HG02884 (cell line): ENCODE data around the gene RAVER1.
"Not testable (repeated sequence)": the region's sequence is repeated elsewhere in the genome, so short reads cannot be mapped to it uniquely, and the experiment has no call there.

Experiments
- ATAC-seq: cut with Tn5 transposase; IDR thresholded peaks from one replicate; pipeline ENCODE4 v1.9.1; 2021; ENCODE audit warnings: mild to moderate bottlenecking, moderate library complexity; ENCODE audit not compliant: unreplicated experiment

RAVER1 gene

GRCh38 chr19:10344780-10345179 lies 11.5 kb upstream of the RAVER1 start:
- no peak for ATAC-seq

GRCh38 chr19:10343495-10343894 lies 10.2 kb upstream of the RAVER1 start:
- no peak for ATAC-seq

- ATAC-seq: no peak
Measured at GRCh38 chr19:10339977-10340376, 6.6 kb upstream of the RAVER1 start.

- ATAC-seq: peak; percentile 54
Measured at GRCh38 chr19:10339380-10339960, 6.1 kb upstream of the RAVER1 start, which contains the start of gene ICAM3. ICAM3 (minus strand) TSS chr19:10339624; CDS start chr19:10339614, 10 bp downstream.

GRCh38 chr19:10338940-10339339 lies 5.6 kb upstream of the RAVER1 start:
- ATAC-seq: no peak

- not testable (repeated sequence) for ATAC-seq
Measured at GRCh38 chr19:10336725-10337124, 3.4 kb upstream of the RAVER1 start.

- no peak for ATAC-seq
Measured at GRCh38 chr19:10335352-10335985, 2.1 kb upstream of the RAVER1 start.

- ATAC-seq: no peak
Measured at GRCh38 chr19:10334588-10335351, 1.4 kb upstream of the RAVER1 start.

GRCh38 chr19:10333758-10334587 lies 644 bp upstream of the RAVER1 start:
- no peak for ATAC-seq

- no peak for ATAC-seq
Measured at GRCh38 chr19:10332158-10332964, 968 bp downstream of the RAVER1 start.

GRCh38 chr19:10329555-10329954 lies 3.8 kb downstream of the RAVER1 start:
- no peak for ATAC-seq

GRCh38 chr19:10328558-10329429 lies 4.5 kb downstream of the RAVER1 start:
- ATAC-seq: no peak

- no peak for ATAC-seq
Measured at GRCh38 chr19:10327793-10328192, 5.5 kb downstream of the RAVER1 start.

GRCh38 chr19:10325732-10326131 lies 7.6 kb downstream of the RAVER1 start:
- no peak for ATAC-seq

GRCh38 chr19:10321874-10322835 lies 11.2 kb downstream of the RAVER1 start:
- no peak for ATAC-seq

GRCh38 chr19:10321417-10321797 lies 11.9 kb downstream of the RAVER1 start:
- ATAC-seq: no peak

GRCh38 chr19:10320602-10321416 lies 12.5 kb downstream of the RAVER1 start:
- ATAC-seq: no peak
